Testis (tissue), 3 donors: ENCODE results near the gene MINDY4. TPM values are rescaled to one million over a fixed set of nuclear protein-coding genes. Genes with fewer than 3 reads are reported as not detected.

ENCODE experiments used
- DNase-seq: peaks from one replicate; pipeline ENCODE4 v3.0.0-alpha.2; 2019
- H3K27ac ChIP-seq, 2 donors: fragments of 200-600 bp; sonication (generic); one replicate each; pipeline ENCODE4 v1.5.1; 2019
- H3K27me3 ChIP-seq: fragments of 200-600 bp; sonication (generic); one replicate; pipeline ENCODE4 v1.5.1; 2019
- H3K36me3 ChIP-seq: fragments of 200-600 bp; sonication (generic); one replicate; pipeline ENCODE4 v1.5.1; 2017; ENCODE audit warnings: low read depth; ENCODE audit errors: missing control alignments
- H3K4me1 ChIP-seq: fragments of 200-600 bp; sonication (generic); one replicate; pipeline ENCODE4 v1.5.1; 2019
- H3K4me3 ChIP-seq, 2 donors: fragments of 200-600 bp; sonication (generic); one replicate each; pipeline ENCODE4 v1.5.1; 2017 to 2019
- H3K9me3 ChIP-seq: fragments of 200-600 bp; sonication (generic); one replicate; pipeline ENCODE4 v1.5.1; 2017
- CTCF ChIP-seq, 3 experiments: fragments of 450-650 bp in 2 of 3; fragments of 200-600 bp in 1 of 3; sonication (generic) in 1 of 3; IDR thresholded peaks; one replicate each; pipeline ENCODE4 v1.5.1; 2016 to 2019; ENCODE audit warnings: antibody characterized with exemption in 3 of 3, mild to moderate bottlenecking in 2 of 3, moderate library complexity in 1 of 3
- POLR2A ChIP-seq: fragments of 450-650 bp; IDR thresholded peaks from one replicate; pipeline ENCODE4 v1.6.1; 2017; ENCODE audit warnings: antibody characterized with exemption, mild to moderate bottlenecking, moderate library complexity
- WGBS, 2 donors: methylation state at CpG; one replicate each; pipeline ENCODE4 v1.1.5; 2018; 5-methylcytosine and 5-hydroxymethylcytosine counted together
- intact Hi-C: fragments of 100-400 bp; cut with DNase I; formaldehyde crosslinking; loops from one replicate; pipeline ENCODE4 v1.15.1; 2023; ENCODE audit warnings: low total_unique reads
- polyA plus RNA-seq: library from polyadenylated mRNA; stranded (reverse); fragments of 350-450 nt; fragmentation: Illumina TruSeq; extraction: RNeasy Lipid Tissue Mini Kit (QIAGEN cat#74804); gene quantifications from one replicate; pipeline ENCODE4 v1.2.3, GENCODE V29; 2014; ENCODE audit warnings: low read depth, low replicate concordance; ENCODE audit not compliant: insufficient read depth
- total RNA-seq, 2 donors: library from RNA; depleted of rRNA; stranded (reverse); fragments of >200 nt; gene quantifications; one replicate each; pipeline ENCODE4 v1.2.3, GENCODE V29; 2016

MINDY4 gene
- total and polyA plus RNA-seq, 3 donors from 2014 or later = 25.3 to 51.7 (median 47.6) TPM

DNA sequence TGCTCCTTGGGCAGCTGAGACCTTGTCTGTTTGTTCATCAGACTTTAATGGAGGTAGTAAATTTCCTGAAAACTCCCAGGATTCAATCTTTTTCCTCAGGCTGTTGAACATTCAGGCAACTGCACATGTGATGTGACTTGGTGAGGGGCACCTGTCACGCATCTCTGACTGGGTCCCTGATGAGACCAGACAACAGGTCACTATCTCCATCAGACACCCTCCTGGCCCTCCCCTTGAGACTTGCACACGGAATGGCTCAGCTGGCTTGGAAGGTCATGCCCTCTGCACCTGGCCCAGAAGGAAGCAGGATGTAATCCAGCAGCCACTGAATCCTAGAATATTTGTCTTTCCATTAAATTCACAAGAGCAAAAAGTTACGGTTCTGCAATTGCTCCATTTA is 156.3 kb downstream of the MINDY4 start:
- intact Hi-C loops = no loop called here

DNA sequence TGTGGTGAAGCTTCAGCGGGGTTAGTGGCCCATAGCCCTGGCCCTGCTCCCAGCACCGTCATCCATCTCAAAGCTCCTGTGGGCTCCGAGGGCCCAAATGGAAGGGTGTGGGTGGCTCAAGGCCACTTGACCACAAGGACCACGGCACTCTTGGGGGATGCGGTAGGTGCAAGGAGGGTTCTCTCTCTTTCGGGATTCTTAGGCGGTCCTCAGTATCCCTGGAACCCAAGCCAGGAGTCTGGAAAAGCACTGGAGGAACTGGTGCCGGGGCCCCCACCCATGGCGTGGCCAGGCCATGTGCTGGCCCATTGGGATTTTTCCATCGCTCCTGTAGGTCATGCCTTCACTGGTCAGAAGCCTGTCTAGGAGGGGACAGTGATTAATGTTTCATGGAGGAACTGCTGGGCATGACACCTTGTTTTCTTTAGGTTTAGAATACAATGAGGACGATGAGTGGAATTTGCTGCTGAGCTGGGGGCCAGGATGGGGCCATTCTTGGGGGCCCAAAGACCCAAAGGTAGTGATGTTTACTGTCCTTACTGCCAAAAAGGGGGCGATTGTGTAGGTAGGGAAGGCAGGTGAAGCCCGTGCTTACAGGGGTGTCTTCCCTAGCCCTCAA is 157.1 kb downstream of the MINDY4 start:
- H3K4me1 ChIP-seq = no peaks in the 10 kb centered on the region
- H3K27ac ChIP-seq = no peak overlapping the region
- DNase-seq = peak; percentile 11
- intact Hi-C loops = no loop called here
- H3K9me3 ChIP-seq = no peaks in the 10 kb centered on the region
- no peak overlapping the region for H3K4me3 ChIP-seq
- H3K36me3 ChIP-seq = no peaks in the 10 kb centered on the region
- TF ChIP-seq CTCF (IDR thresholded peaks at IDR 0.05) (no peak), POLR2A (no peak)
- 93 to 95% methylated on average over 8 to 13 of the region's 13 CpGs for WGBS, 2 donors
- H3K27me3 ChIP-seq = no peaks in the 10 kb centered on the region

More for the DNA sequence above, 156.3 kb downstream of the MINDY4 start:
- 82 to 94% methylated on average over 2 to 3 of the region's 3 CpGs for WGBS, 2 donors
- no peak for TF ChIP-seq CTCF (IDR thresholded peaks at IDR 0.05)
- TF ChIP-seq POLR2A = no peak
- no peaks in the 10 kb centered on the region for H3K9me3 ChIP-seq
- no peak overlapping the region for H3K27ac ChIP-seq
- H3K27me3 ChIP-seq = no peaks in the 10 kb centered on the region
- H3K4me3 ChIP-seq = no peak overlapping the region
- no peaks in the 10 kb centered on the region for H3K36me3 ChIP-seq
- DNase-seq = no peak
- no peaks in the 10 kb centered on the region for H3K4me1 ChIP-seq

- Histone ChIP-seq H3K4me3 (no peak overlapping the region), H3K9me3 (no peaks in the 10 kb centered on the region), H3K36me3 (no peaks in the 10 kb centered on the region), H3K4me1 (no peaks in the 10 kb centered on the region), H3K27ac (no peak overlapping the region), H3K27me3 (no peaks in the 10 kb centered on the region)
- intact Hi-C loops = no loop called here
- TF ChIP-seq CTCF (IDR thresholded peaks at IDR 0.05) = no peak
- no peak for TF ChIP-seq POLR2A
- WGBS, 2 donors = 95 to 100% methylated on average over 3 to 4 of the region's 4 CpGs
- peak; percentile 1 for DNase-seq
Observed at GRCh38 chr7:30929686-30930085, 158.5 kb downstream of the MINDY4 start.

- Histone ChIP-seq H3K4me3 (no peak overlapping the region), H3K9me3 (no peaks in the 10 kb centered on the region), H3K4me1 (no peaks in the 10 kb centered on the region), H3K27me3 (no peaks in the 10 kb centered on the region), H3K27ac (no peak overlapping the region), H3K36me3 (no peaks in the 10 kb centered on the region)
- intact Hi-C loops = no loop called here
- TF ChIP-seq POLR2A = no peak
- TF ChIP-seq CTCF (IDR thresholded peaks at IDR 0.05) = no peak
- 72% methylated on average over 6 to 8 of the region's 8 CpGs for WGBS, 2 donors
- peak; percentile 4 for DNase-seq
Observed at GRCh38 chr7:30930621-30931020, 159.4 kb downstream of the MINDY4 start.
